Ovary (tissue), 9 donors: ENCODE results near the gene DST. TPM values are rescaled to one million over a fixed set of nuclear protein-coding genes. Genes with fewer than 3 reads are reported as not detected.

ENCODE experiments used
- DNase-seq, 5 donors: peaks; one replicate each; pipeline ENCODE4 v3.0.0-alpha.2; 2019 to 2020
- H3K27ac ChIP-seq, 2 donors: fragments of 200-600 bp; one replicate each; pipeline versions ENCODE4 v1.5.1 to v1.8.0; 2019 to 2022
- H3K27me3 ChIP-seq: fragments of 200-600 bp; one replicate; pipeline ENCODE4 v1.8.0; 2022
- H3K36me3 ChIP-seq: fragments of 200-600 bp; sonication (generic); one replicate; pipeline ENCODE4 v1.5.1; 2019
- H3K4me1 ChIP-seq: one replicate; pipeline ENCODE4 v1.8.1; 2013; ENCODE audit warnings: mild to moderate bottlenecking, moderate library complexity; ENCODE audit not compliant: insufficient read depth
- H3K4me3 ChIP-seq: fragments of 200-600 bp; sonication (generic); one replicate; pipeline ENCODE4 v1.5.1; 2017
- H3K9me3 ChIP-seq, 2 donors: fragments of 200-600 bp in 1 of 2; sonication (generic) in 1 of 2; one replicate each; pipeline versions ENCODE4 v1.5.1 to v1.8.1; 2013 to 2019; ENCODE audit warnings: mild to moderate bottlenecking in 1 of 2, moderate library complexity in 1 of 2
- CTCF ChIP-seq, 3 donors: fragments of 450-650 bp in 2 of 3; fragments of 200-600 bp in 1 of 3; IDR thresholded peaks; one replicate each; pipeline versions ENCODE4 v1.5.1 to v1.8.0; 2016 to 2022; ENCODE audit warnings: antibody characterized with exemption in 3 of 3, mild to moderate bottlenecking in 1 of 3
- EP300 ChIP-seq: sonication (generic); formaldehyde crosslinking; IDR thresholded peaks from one replicate; pipeline ENCODE4 v1.6.1; 2017; ENCODE audit warnings: antibody characterized with exemption
- POLR2A ChIP-seq: fragments of 450-650 bp; IDR thresholded peaks from one replicate; pipeline ENCODE4 v1.6.1; 2017; ENCODE audit warnings: antibody characterized with exemption, mild to moderate bottlenecking, moderate library complexity
- WGBS, 3 donors: extraction: QIAGEN DNeasy Blood & Tissue Kit in 1 of 3; methylation state at CpG; one replicate each; pipeline versions ENCODE4 v1.1.5 to v1.1.7; 2013 to 2017; 5-methylcytosine and 5-hydroxymethylcytosine counted together
- intact Hi-C, 4 donors: fragments of 100-400 bp; cut with DNase I; formaldehyde crosslinking; loops; one replicate each; pipeline versions ENCODE4 v1.11.0 to v1.15.1; 2022 to 2023
- polyA plus RNA-seq, 2 donors: library from polyadenylated mRNA; stranded (reverse); fragments of 200-250 nt in 1 of 2; fragments of 350-450 nt in 1 of 2; fragmentation: Illumina TruSeq in 1 of 2; extraction: RNeasy Lipid Tissue Mini Kit (QIAGEN cat#74804) in 1 of 2; gene quantifications; one replicate each; pipeline ENCODE4 v1.2.3, GENCODE V29; 2013 to 2014
- total RNA-seq, 7 donors: library from RNA; depleted of rRNA in 2 of 7; stranded (reverse); fragments of >200 nt in 2 of 7; fragmentation: NEBNext Ultra II Directional in 3 of 7; extraction: Animal tissue kit (Norgen Biotek cat#: 25700) in 3 of 7; gene quantifications; one replicate each; pipeline versions ENCODE4 v1.1.0 to v1.2.4, GENCODE V29; 2016 to 2023
- donor health status: DM: no; HTN: no; CAD: no; lungs with moderate emphysema.
- donor health status: DM: no; HTN: no; CAD: no.
- donor health status: Bipolar disorder and iron deficiency.
- donor health status: DM: yes; HTN: yes; CAD: no.
- donor health status: DM: no; HTN: no; CAD: no.
- donor health status: DM: yes; HTN: yes; CAD: no.

The DST gene
- total and polyA plus RNA-seq, 9 donors: 124 to 290 (median 174) TPM

GRCh38 chr6:56652231-56652630, 9.5 kb upstream of the DST start:
- DNase-seq: no peak
- Histone ChIP-seq H3K27ac (no peak overlapping the region), H3K9me3 (no peaks in the 10 kb centered on the region), H3K4me1 (peaks cover 9% of the 10 kb centered on the region), H3K36me3 (no peaks in the 10 kb centered on the region), H3K4me3 (no peak overlapping the region), H3K27me3 (no peaks in the 10 kb centered on the region)
- intact Hi-C loops: no loop called here
- TF ChIP-seq POLR2A (no peak), CTCF (IDR thresholded peaks at IDR 0.05) (no peak), EP300 (no peak)
- WGBS, 3 donors: 22 to 29% (median 24%) methylated on average over 1 of the region's 1 CpG

GRCh38 chr6:56650191-56650590, 7.5 kb upstream of the DST start:
- Histone ChIP-seq H3K4me3 (no peak overlapping the region), H3K27ac (no peak overlapping the region), H3K9me3 (no peaks in the 10 kb centered on the region), H3K36me3 (no peaks in the 10 kb centered on the region), H3K27me3 (no peaks in the 10 kb centered on the region), H3K4me1 (peaks cover 5% of the 10 kb centered on the region)
- TF ChIP-seq POLR2A (no peak), CTCF (IDR thresholded peaks at IDR 0.05) (no peak), EP300 (no peak)
- no peak for DNase-seq
- intact Hi-C loops: no loop called here
- WGBS, 3 donors: 93 to 96% (median 94%) methylated on average over 1 of the region's 1 CpG

GRCh38 chr6:56649782-56650181, 7.1 kb upstream of the DST start:
- Histone ChIP-seq H3K9me3 (no peaks in the 10 kb centered on the region), H3K27me3 (no peaks in the 10 kb centered on the region), H3K4me1 (peaks cover 4% of the 10 kb centered on the region), H3K27ac (no peak overlapping the region), H3K36me3 (no peaks in the 10 kb centered on the region), H3K4me3 (no peak overlapping the region)
- TF ChIP-seq CTCF (IDR thresholded peaks at IDR 0.05): no peak
- no peak for TF ChIP-seq EP300
- TF ChIP-seq POLR2A: no peak
- no peak for DNase-seq
- WGBS, 3 donors: 90 to 97% (median 95%) methylated on average over 3 of the region's 3 CpGs
- intact Hi-C loops: no loop called here

GRCh38 chr6:56649053-56649769, 6.5 kb upstream of the DST start:
- Histone ChIP-seq H3K9me3 (no peaks in the 10 kb centered on the region), H3K36me3 (no peaks in the 10 kb centered on the region), H3K27me3 (no peaks in the 10 kb centered on the region), H3K4me1 (peaks cover 3% of the 10 kb centered on the region), H3K27ac (no peak overlapping the region), H3K4me3 (no peak overlapping the region)
- no peak for DNase-seq
- no peak for TF ChIP-seq EP300
- TF ChIP-seq POLR2A: no peak
- TF ChIP-seq CTCF (IDR thresholded peaks at IDR 0.05): no peak
- WGBS, 3 donors: 50 to 59% (median 53%) methylated on average over 1 of the region's 1 CpG
- intact Hi-C loops: no loop called here
